Common myeloid progenitor, CD34-positive (primary cell): ENCODE results near the gene OR52D1.
A peak's percentile ranks its signal among the peaks of the same experiment; 100 is the strongest.

Experiments used
- CTCF ChIA-PET: fragments of 350-600 bp; sonication (Branson Sonifier 250); formaldehyde crosslinking; loops from one replicate; lab custom pipeline; 2021; ENCODE audit warnings: antibody characterized with exemption; lab: Charles Lee
- POLR2A ChIA-PET: fragments of 350-600 bp; sonication (Branson Sonifier 250); formaldehyde crosslinking; loops from one replicate; lab custom pipeline; 2021; ENCODE audit warnings: antibody characterized with exemption; lab: Charles Lee
- DNase-seq, 3 donors: peaks; one replicate each; pipeline versions ENCODE4 v3.0.0 to v3.0.0-alpha.2; 2013
- H3K27ac ChIP-seq, 2 experiments: 1 replicate in 1 of 2; 2 replicates in 1 of 2; pipeline ENCODE4 v1.7.0; 2013; ENCODE audit warnings: inconsistent platforms in 2 of 2, low read length in 2 of 2, mild to moderate bottlenecking in 2 of 2, low read depth in 1 of 2, moderate library complexity in 1 of 2; ENCODE audit not compliant: severe bottlenecking in 2 of 2, insufficient read depth in 1 of 2, poor library complexity in 1 of 2
- H3K27me3 ChIP-seq, 5 experiments: replicated peaks in 2 of 5; 1 replicate in 3 of 5; 2 replicates in 2 of 5; pipeline versions ENCODE4 v1.6.1 to v1.7.0; 2013; ENCODE audit warnings: low read length in 4 of 5, mild to moderate bottlenecking in 2 of 5, moderate library complexity in 2 of 5, inconsistent platforms in 1 of 5; ENCODE audit not compliant: insufficient read depth in 5 of 5, control insufficient read depth in 4 of 5
- H3K36me3 ChIP-seq, 4 experiments: 1 replicate in 2 of 4; 2 replicates in 2 of 4; pipeline versions ENCODE4 v1.6.1 to v1.7.0; 2013; ENCODE audit warnings: low read length in 3 of 4, control low read depth in 1 of 4, mild to moderate bottlenecking in 1 of 4; ENCODE audit not compliant: control insufficient read depth in 4 of 4, insufficient read depth in 4 of 4
- H3K4me1 ChIP-seq, 4 experiments: 1 replicate in 3 of 4; 2 replicates in 1 of 4; pipeline versions ENCODE4 v1.6.1 to v1.7.1; 2013; ENCODE audit warnings: low read length in 3 of 4, mild to moderate bottlenecking in 3 of 4, control low read depth in 1 of 4, inconsistent platforms in 1 of 4, moderate library complexity in 1 of 4; ENCODE audit not compliant: control insufficient read depth in 4 of 4, insufficient read depth in 4 of 4; ENCODE audit errors: control extremely low read depth in 1 of 4
- H3K4me3 ChIP-seq, 7 experiments: 1 replicate in 4 of 7; 2 replicates in 3 of 7; pipeline versions ENCODE4 v1.5.1 to v1.7.0; 2013; ENCODE audit warnings: mild to moderate bottlenecking in 7 of 7, low read length in 6 of 7, moderate library complexity in 6 of 7, inconsistent platforms in 2 of 7, low read depth in 2 of 7, control low read depth in 1 of 7; ENCODE audit not compliant: insufficient read depth in 4 of 7, control insufficient read depth in 1 of 7; ENCODE audit errors: extremely low read depth in 1 of 7
- H3K9me3 ChIP-seq, 5 experiments: 1 replicate in 4 of 5; 2 replicates in 1 of 5; pipeline versions ENCODE4 v1.6.1 to v1.7.1; 2013; ENCODE audit warnings: low read length in 4 of 5, mild to moderate bottlenecking in 2 of 5, inconsistent platforms in 1 of 5, low read depth in 1 of 5, moderate library complexity in 1 of 5; ENCODE audit not compliant: control insufficient read depth in 4 of 5, insufficient read depth in 2 of 5; ENCODE audit errors: control extremely low read depth in 1 of 5
- WGBS: methylation state at CpG from one replicate; pipeline ENCODE4 v1.1.5; 2013; ENCODE audit not compliant: insufficient coverage; 5-methylcytosine and 5-hydroxymethylcytosine counted together

The OR52D1 gene

GRCh38 chr11:5500393-5500801 is 11.9 kb downstream of the OR52D1 start:
- DNase-seq, result no peak
- no peaks in the 10 kb centered on the region for H3K9me3 ChIP-seq
- POLR2A ChIA-PET, result no interaction called here
- H3K4me1 ChIP-seq, result peaks cover 0 to 2% (median 0%) of the 10 kb centered on the region in 4 experiments
- no peaks in the 10 kb centered on the region for H3K27me3 ChIP-seq
- WGBS, result 89% methylated on average over 5 of the region's 6 CpGs
- no peak overlapping the region for H3K4me3 ChIP-seq
- CTCF ChIA-PET, result no interaction called here
- no peaks in the 10 kb centered on the region for H3K36me3 ChIP-seq
- H3K27ac ChIP-seq, result no peak overlapping the region

- POLR2A ChIA-PET, result no interaction called here
- H3K4me1 ChIP-seq, result no peaks in the 10 kb centered on the region
- WGBS, result 75% methylated on average over 1 of the region's 2 CpGs
- no peaks in the 10 kb centered on the region for H3K36me3 ChIP-seq
- DNase-seq, result no peak
- CTCF ChIA-PET, result interaction anchor here (1.1 to 1.4 kb wide), 2 partner anchors 12 to 124 kb away, joined by 3 read pairs; partner anchors contain the start of gene UBQLNL
- peaks cover 0 to 2% (median 0%) of the 10 kb centered on the region in 5 experiments for H3K27me3 ChIP-seq
- peak overlapping the region in 1 of 2 experiments; percentile 61 for H3K27ac ChIP-seq
- H3K4me3 ChIP-seq, result no peak overlapping the region
- H3K9me3 ChIP-seq, result no peaks in the 10 kb centered on the region
Measured at GRCh38 chr11:5504403-5504921, 16.0 kb downstream of the OR52D1 start.

GRCh38 chr11:5505363-5506048 is 17.0 kb downstream of the OR52D1 start:
- H3K36me3 ChIP-seq, result no peaks in the 10 kb centered on the region
- CTCF ChIA-PET, result interaction anchor here (1.4 kb wide), 1 partner anchor 125 kb away, joined by 3 read pairs; no protein-coding TSS in a partner anchor
- H3K4me1 ChIP-seq, result no peaks in the 10 kb centered on the region
- 94% methylated on average over 9 of the region's 9 CpGs for WGBS
- H3K9me3 ChIP-seq, result no peaks in the 10 kb centered on the region
- H3K4me3 ChIP-seq, result no peak overlapping the region
- POLR2A ChIA-PET, result no interaction called here
- DNase-seq, result no peak
- H3K27me3 ChIP-seq, result peaks cover 0 to 2% (median 0%) of the 10 kb centered on the region in 5 experiments
- H3K27ac ChIP-seq, result peak overlapping the region in 1 of 2 experiments; percentile 61

- Histone ChIP-seq H3K4me3 (no peak overlapping the region), H3K27me3 (peaks cover 0 to 2% (median 0%) of the 10 kb centered on the region in 5 experiments), H3K27ac (no peak overlapping the region), H3K36me3 (no peaks in the 10 kb centered on the region), H3K4me1 (no peaks in the 10 kb centered on the region), H3K9me3 (no peaks in the 10 kb centered on the region)
- DNase-seq, result no peak
- 95% methylated on average over 8 of the region's 9 CpGs for WGBS
- CTCF ChIA-PET, result interaction anchor here (1.0 kb wide), 1 partner anchor 10 kb away, joined by 3 read pairs; no protein-coding TSS in a partner anchor
- POLR2A ChIA-PET, result interaction anchor here (0.9 kb wide), 1 partner anchor 22 kb away, joined by 3 read pairs; no protein-coding TSS in a partner anchor
Measured at GRCh38 chr11:5507177-5507932, 18.9 kb downstream of the OR52D1 start.

GRCh38 chr11:5507933-5508305 is 19.4 kb downstream of the OR52D1 start:
- WGBS, result 100% methylated on average over 6 of the region's 6 CpGs
- no peaks in the 10 kb centered on the region for H3K4me1 ChIP-seq

GRCh38 chr11:5508605-5509004 is 20.1 kb downstream of the OR52D1 start:
- Histone ChIP-seq H3K4me3 (no peak overlapping the region), H3K36me3 (no peaks in the 10 kb centered on the region), H3K9me3 (no peaks in the 10 kb centered on the region), H3K27ac (no peak overlapping the region), H3K27me3 (peaks cover 0 to 2% (median 0%) of the 10 kb centered on the region in 5 experiments), H3K4me1 (no peaks in the 10 kb centered on the region)
- CTCF ChIA-PET, result no interaction called here
- WGBS, result 99% methylated on average over 8 of the region's 8 CpGs
- no peak for DNase-seq
- POLR2A ChIA-PET, result no interaction called here

More at GRCh38 chr11:5507933-5508305, 19.4 kb downstream of the OR52D1 start:
- DNase-seq, result no peak
- Histone ChIP-seq H3K4me3 (no peak overlapping the region), H3K9me3 (no peaks in the 10 kb centered on the region), H3K27ac (no peak overlapping the region), H3K27me3 (peaks cover 0 to 2% (median 0%) of the 10 kb centered on the region in 5 experiments), H3K36me3 (no peaks in the 10 kb centered on the region)
- POLR2A ChIA-PET, result interaction anchor here (0.9 kb wide), 1 partner anchor 22 kb away, joined by 3 read pairs; no protein-coding TSS in a partner anchor
- CTCF ChIA-PET, result interaction anchor here (1.0 kb wide), 1 partner anchor 10 kb away, joined by 3 read pairs; no protein-coding TSS in a partner anchor
